Measurements from ENCODE around the gene COPS8. TPM values are rescaled to one million over a fixed set of nuclear protein-coding genes. Genes with fewer than 3 reads are reported as not detected.

The COPS8 gene
- total and polyA plus RNA-seq, 2 of the 8 experiments (the other 6 are each of a cell fraction or from before 2014, with no cell fraction given), result 59.3 to 67.5 TPM

DNA sequence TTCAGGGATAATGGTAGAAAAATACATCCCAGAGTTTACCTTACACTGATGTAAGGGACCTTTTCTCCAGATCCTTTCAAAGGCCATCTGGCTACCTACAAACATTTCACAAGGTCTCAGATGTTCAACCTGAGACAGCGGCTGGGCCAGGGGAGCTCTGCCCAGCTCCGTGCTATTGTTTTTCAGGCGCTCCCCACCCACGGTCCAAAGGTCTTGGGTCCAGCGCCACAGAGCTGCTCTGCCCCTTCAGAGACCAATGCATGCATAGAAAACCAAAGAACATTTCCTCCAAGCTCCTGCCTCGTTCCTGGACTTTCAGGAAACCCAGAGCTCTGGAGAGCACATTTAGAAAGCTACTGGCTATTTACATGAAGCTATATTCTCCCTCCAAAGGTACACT, 40.3 kb downstream of the COPS8 start:
- Histone ChIP-seq H2BK20ac (ENCODE audit: low read length) (no peak overlapping the region), H4K8ac (ENCODE audit: extremely low read depth, insufficient read depth, low read length) (no peak overlapping the region), H4K5ac (ENCODE audit: insufficient read length, low read depth, low read length) (no peak overlapping the region), H2AK5ac (ENCODE audit: low read depth, low read length) (no peak overlapping the region), H4K91ac (replicated peaks; ENCODE audit: insufficient read length, low read length) (no peak overlapping the region), H2BK15ac (ENCODE audit: low read length) (no peak overlapping the region), H3K9ac (replicated peaks in 1 of 4; ENCODE audit: extremely low read depth in 1 of 4, low read depth in 3 of 4, low read length in 3 of 4) (no peak overlapping the region), H3K23me2 (ENCODE audit: low read depth, low read length) (peaks cover 16% of the 10 kb centered on the region), H2BK5ac (ENCODE audit: low read depth, low read length) (no peak overlapping the region), H3K9me3 (ENCODE audit: insufficient read depth in 2 of 2, low read depth in 1 of 2, low read length in 1 of 2) (peaks cover 7 to 31% of the 10 kb centered on the region in 2 experiments), H2AFZ (ENCODE audit: low read length) (no peak overlapping the region), H3K79me2 (ENCODE audit: control insufficient read depth in 1 of 2, insufficient read depth in 2 of 2, low read length in 2 of 2) (peaks cover 0 to 11% of the 10 kb centered on the region in 2 experiments; a peak in 2 of 4 replicates), H3K27ac (ENCODE audit: low read depth, low read length) (no peak overlapping the region), H4K20me1 (replicated peaks in 1 of 2; ENCODE audit: control insufficient read depth in 1 of 2, insufficient read depth in 2 of 2, low read length in 2 of 2) (peaks cover 0 to 12% of the 10 kb centered on the region in 2 experiments), H3K4me3 (ENCODE audit: extremely low read depth in 1 of 4, insufficient read depth in 2 of 4, low read depth in 3 of 4, low read length in 4 of 4) (no peak overlapping the region), H2BK120ac (replicated peaks; ENCODE audit: low read depth, low read length) (no peak overlapping the region), H3K56ac (replicated peaks; ENCODE audit: insufficient read length, low read depth, low read length) (no peak overlapping the region), H3K27me3 (replicated peaks in 1 of 4; ENCODE audit: control insufficient read depth in 3 of 4, extremely low read depth in 1 of 4, insufficient read depth in 3 of 4, low read length in 3 of 4) (no peaks in the 10 kb centered on the region; a peak in 1 of 7 replicates), H2BK12ac (ENCODE audit: low read depth, low read length) (no peak overlapping the region), H3K4ac (replicated peaks; ENCODE audit: insufficient read length, low read depth, low read length) (no peak overlapping the region), H3K18ac (ENCODE audit: extremely low read depth, low read length) (no peak overlapping the region), H3K23ac (ENCODE audit: insufficient read length) (no peak overlapping the region), H3K79me1 (ENCODE audit: low read depth, low read length) (peaks cover 4% of the 10 kb centered on the region; the same call in 1 of the 2 replicates), H3K4me1 (replicated peaks in 1 of 4; ENCODE audit: control insufficient read depth in 3 of 4, insufficient read depth in 4 of 4, low read length in 3 of 4) (peaks cover 2 to 7% (median 3%) of the 10 kb centered on the region in 4 experiments; a peak in 5 of 7 replicates), H3K14ac (ENCODE audit: insufficient read length) (no peak overlapping the region), H3K4me2 (ENCODE audit: insufficient read depth in 1 of 2, low read depth in 2 of 2, low read length in 2 of 2) (no peak overlapping the region), H3K36me3 (ENCODE audit: control insufficient read depth in 2 of 4, insufficient read depth in 4 of 4, low read length in 3 of 4) (peaks cover 0 to 4% (median 0%) of the 10 kb centered on the region in 4 experiments; a peak in 1 of 8 replicates)
- FAIRE-seq, result no peak
- DNase-seq (ENCODE audit: low read depth in 1 of 2, low spot score in 2 of 2), result no peak
- POLR2A ChIA-PET (ENCODE audit: partially characterized antibody), result no interaction called here
- TF ChIP-seq ASH2L (IDR thresholded peaks at IDR 0.05; ENCODE audit: low read length), result no peak
- WGBS, 2 experiments (ENCODE audit: extremely low coverage in 1 of 2, insufficient coverage in 1 of 2, insufficient read length in 1 of 2, insufficient replicate concordance in 2 of 2, low coverage in 1 of 2, low lambda C conversion rate in 2 of 2, missing lambda C conversion rate in 1 of 2), result 85% methylated on average over 6 of the region's 6 CpGs; no CpG with 5 or more reads in 1 of the 2 experiments
- CTCF ChIA-PET (ENCODE audit: partially characterized antibody), result interaction anchor here (1.0 to 1.4 kb wide), 4 partner anchors 25 to 446 kb away, joined by 3 to 4 read pairs (median 3); no protein-coding TSS in a partner anchor

Measured in H1 (cell line).